Measurements from ENCODE around the gene LRP1. TPM values are rescaled to one million over a fixed set of nuclear protein-coding genes. Genes with fewer than 3 reads are reported as not detected.

LRP1 gene
- total RNA-seq, 1 donor from 2014 or later = 369 TPM

- Histone ChIP-seq H4K20me1 (ENCODE audit: insufficient read depth, low read length) (peaks cover 79% of the 10 kb centered on the region), H2AFZ (ENCODE audit: low read depth, low read length) (no peak overlapping the region), H3K9ac (ENCODE audit: low read length) (no peak overlapping the region), H3K4me3 (ENCODE audit: insufficient read depth, low read depth, low read length) (no peak overlapping the region), H3K4me1 (ENCODE audit: insufficient read depth, low read length) (peaks cover 11% of the 10 kb centered on the region), H3K36me3 (ENCODE audit: insufficient read depth, low read length) (peaks cover 2% of the 10 kb centered on the region), H3K79me2 (ENCODE audit: insufficient read depth, low read length) (no peaks in the 10 kb centered on the region), H3K27me3 (ENCODE audit: insufficient read depth, low read length) (peaks cover 39% of the 10 kb centered on the region), H3K4me2 (ENCODE audit: low read length) (no peak overlapping the region), H3K27ac (ENCODE audit: low read depth, low read length) (no peak overlapping the region), H3K9me3 (ENCODE audit: insufficient read depth, low read depth, low read length) (peaks cover 3% of the 10 kb centered on the region)
- Mint-ChIP-seq H3K4me3 (ENCODE audit: unreplicated experiment) (peak overlapping the region; percentile 45), H3K27ac (ENCODE audit: unreplicated experiment) (peak overlapping the region; percentile 91), H3K9me3 (ENCODE audit: unreplicated experiment) (no peaks in the 10 kb centered on the region), H3K27me3 (ENCODE audit: low read depth, unreplicated experiment) (peaks cover 27% of the 10 kb centered on the region), H3K4me1 (ENCODE audit: low read depth, unreplicated experiment) (peaks cover 37% of the 10 kb centered on the region), H3K36me3 (ENCODE audit: low read depth, unreplicated experiment) (peaks cover 13% of the 10 kb centered on the region)
- TF ChIP-seq CTCF (IDR thresholded peaks at IDR 0.05; ENCODE audit: insufficient read depth, low read depth, low read length) (peak; percentile 55), EZH2 (IDR thresholded peaks at IDR 0.05; ENCODE audit: insufficient read depth, low read length) (no peak)
- DNase-seq (ENCODE audit: low read depth) = no peak
- FAIRE-seq = no peak
Measured at GRCh38 chr12:57214398-57214781, 86.1 kb downstream of the LRP1 start.

GRCh38 chr12:57215065-57215464 lies 86.8 kb downstream of the LRP1 start:
- Histone ChIP-seq H3K4me3 (ENCODE audit: insufficient read depth, low read depth, low read length) (no peak overlapping the region), H3K4me1 (ENCODE audit: insufficient read depth, low read length) (peaks cover 11% of the 10 kb centered on the region), H3K27ac (ENCODE audit: low read depth, low read length) (no peak overlapping the region), H2AFZ (ENCODE audit: low read depth, low read length) (no peak overlapping the region), H3K9ac (ENCODE audit: low read length) (no peak overlapping the region), H3K27me3 (ENCODE audit: insufficient read depth, low read length) (peaks cover 45% of the 10 kb centered on the region), H3K4me2 (ENCODE audit: low read length) (no peak overlapping the region), H3K36me3 (ENCODE audit: insufficient read depth, low read length) (no peaks in the 10 kb centered on the region), H3K9me3 (ENCODE audit: insufficient read depth, low read depth, low read length) (peaks cover 3% of the 10 kb centered on the region), H4K20me1 (ENCODE audit: insufficient read depth, low read length) (peaks cover 77% of the 10 kb centered on the region), H3K79me2 (ENCODE audit: insufficient read depth, low read length) (no peaks in the 10 kb centered on the region)
- Mint-ChIP-seq H3K27me3 (ENCODE audit: low read depth, unreplicated experiment) (peaks cover 33% of the 10 kb centered on the region), H3K36me3 (ENCODE audit: low read depth, unreplicated experiment) (peaks cover 11% of the 10 kb centered on the region), H3K9me3 (ENCODE audit: unreplicated experiment) (no peaks in the 10 kb centered on the region), H3K4me3 (ENCODE audit: unreplicated experiment) (peak overlapping the region; percentile 70), H3K4me1 (ENCODE audit: low read depth, unreplicated experiment) (peaks cover 40% of the 10 kb centered on the region), H3K27ac (ENCODE audit: unreplicated experiment) (peak overlapping the region; percentile 12)
- TF ChIP-seq EZH2 (IDR thresholded peaks at IDR 0.05; ENCODE audit: insufficient read depth, low read length) (no peak), CTCF (IDR thresholded peaks at IDR 0.05; ENCODE audit: insufficient read depth, low read depth, low read length) (no peak)
- FAIRE-seq (no peak), DNase-seq (ENCODE audit: low read depth) (no peak)

- Mint-ChIP-seq H3K4me1 (ENCODE audit: low read depth, unreplicated experiment) (peaks cover 40% of the 10 kb centered on the region), H3K27me3 (ENCODE audit: low read depth, unreplicated experiment) (peaks cover 35% of the 10 kb centered on the region), H3K36me3 (ENCODE audit: low read depth, unreplicated experiment) (peaks cover 9% of the 10 kb centered on the region), H3K9me3 (ENCODE audit: unreplicated experiment) (no peaks in the 10 kb centered on the region), H3K4me3 (ENCODE audit: unreplicated experiment) (peak overlapping the region; percentile 70), H3K27ac (ENCODE audit: unreplicated experiment) (peak overlapping the region; percentile 12)
- FAIRE-seq (no peak), DNase-seq (ENCODE audit: low read depth) (no peak)
- no peak overlapping the region for H3K4me3 ChIP-seq (ENCODE audit: insufficient read depth, low read depth, low read length)
- peaks cover 11% of the 10 kb centered on the region for H3K4me1 ChIP-seq (ENCODE audit: insufficient read depth, low read length)
- H3K79me2 ChIP-seq (ENCODE audit: insufficient read depth, low read length) = no peaks in the 10 kb centered on the region
- no peak for TF ChIP-seq CTCF (IDR thresholded peaks at IDR 0.05; ENCODE audit: insufficient read depth, low read depth, low read length)
- TF ChIP-seq EZH2 (IDR thresholded peaks at IDR 0.05; ENCODE audit: insufficient read depth, low read length) = no peak
- no peaks in the 10 kb centered on the region for H3K36me3 ChIP-seq (ENCODE audit: insufficient read depth, low read length)
- H3K9ac ChIP-seq (ENCODE audit: low read length) = no peak overlapping the region
- H3K27ac ChIP-seq (ENCODE audit: low read depth, low read length) = no peak overlapping the region
- H3K4me2 ChIP-seq (ENCODE audit: low read length) = peak overlapping the region; percentile 84
- H2AFZ ChIP-seq (ENCODE audit: low read depth, low read length) = no peak overlapping the region
- peaks cover 74% of the 10 kb centered on the region for H4K20me1 ChIP-seq (ENCODE audit: insufficient read depth, low read length)
- H3K27me3 ChIP-seq (ENCODE audit: insufficient read depth, low read length) = peaks cover 49% of the 10 kb centered on the region
- H3K9me3 ChIP-seq (ENCODE audit: insufficient read depth, low read depth, low read length) = peaks cover 3% of the 10 kb centered on the region
Measured at GRCh38 chr12:57215668-57216013, 87.4 kb downstream of the LRP1 start.

Data from astrocyte (in vitro differentiated cells and primary cell).